Measurements from ENCODE around the gene HHAT. TPM values are rescaled to one million over a fixed set of nuclear protein-coding genes. Genes with fewer than 3 reads are reported as not detected.

HHAT gene
- 0.65 and 1.5 TPM in 2 replicates for total RNA-seq

GRCh38 chr1:210328746-210329503 is at the start of gene HHAT:
HHAT (plus strand) TSS chr1:210328902; CDS start chr1:210348976, 20,074 bp downstream.

Other genes starting within 250 kb of the HHAT start
- 1.3 and 2.3 TPM in 2 replicates for gene SERTAD4, start 96.1 kb upstream of the HHAT start, total RNA-seq

All from epithelial cell of umbilical artery (primary cell).